ENCODE measurements around the gene SOD3. TPM values are rescaled to one million over a fixed set of nuclear protein-coding genes. Genes with fewer than 3 reads are reported as not detected.

SOD3 gene
- total and polyA plus RNA-seq, 2 of the 8 experiments (the other 6 are each of a cell fraction or from before 2014, with no cell fraction given), result 4.9 TPM

DNA sequence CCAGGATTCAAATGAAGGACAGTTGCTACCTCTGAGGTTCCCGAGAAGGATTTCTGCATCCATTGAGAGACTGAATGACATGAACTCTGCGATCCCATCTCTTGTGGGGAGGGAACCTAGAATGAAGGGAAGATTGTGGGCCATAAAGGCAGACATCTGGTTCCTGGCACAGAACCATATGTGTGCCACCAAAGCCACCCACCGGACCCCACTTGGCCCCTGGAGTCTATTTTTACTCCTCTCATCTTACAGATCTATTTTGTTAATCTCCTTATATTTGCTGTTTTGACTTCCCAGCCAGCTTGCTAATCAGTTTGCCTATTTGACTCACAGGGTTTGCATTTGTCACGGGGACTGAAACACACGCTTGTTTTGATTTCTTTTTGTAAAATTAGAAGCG, 7.3 kb downstream of the SOD3 start:
- FAIRE-seq (no peak), DNase-seq (ENCODE audit: low read depth in 1 of 2, low spot score in 2 of 2) (peak in 1 of 2 experiments; percentile 16)
- Histone ChIP-seq H3K4me2 (ENCODE audit: insufficient read depth in 1 of 2, low read depth in 2 of 2, low read length in 2 of 2) (no peak overlapping the region), H3K23ac (ENCODE audit: insufficient read length) (no peak overlapping the region), H3K36me3 (ENCODE audit: control insufficient read depth in 2 of 4, insufficient read depth in 4 of 4, low read length in 3 of 4) (peaks cover 0 to 6% (median 0%) of the 10 kb centered on the region in 4 experiments; a peak in 2 of 8 replicates), H2AFZ (ENCODE audit: low read length) (no peak overlapping the region), H3K18ac (ENCODE audit: extremely low read depth, low read length) (no peak overlapping the region), H4K91ac (replicated peaks; ENCODE audit: insufficient read length, low read length) (no peak overlapping the region), H3K23me2 (ENCODE audit: low read depth, low read length) (peaks cover 9% of the 10 kb centered on the region; the same call in 1 of the 2 replicates), H3K4me3 (ENCODE audit: extremely low read depth in 1 of 4, insufficient read depth in 2 of 4, low read depth in 3 of 4, low read length in 4 of 4) (no peak overlapping the region), H3K27me3 (replicated peaks in 1 of 4; ENCODE audit: control insufficient read depth in 3 of 4, extremely low read depth in 1 of 4, insufficient read depth in 3 of 4, low read length in 3 of 4) (peaks cover 13 to 36% (median 28%) of the 10 kb centered on the region in 4 experiments), H3K79me1 (ENCODE audit: low read depth, low read length) (no peaks in the 10 kb centered on the region), H2BK20ac (ENCODE audit: low read length) (no peak overlapping the region), H2AK5ac (ENCODE audit: low read depth, low read length) (no peak overlapping the region), H3K4ac (replicated peaks; ENCODE audit: insufficient read length, low read depth, low read length) (no peak overlapping the region), H3K9me3 (ENCODE audit: insufficient read depth in 2 of 2, low read depth in 1 of 2, low read length in 1 of 2) (peaks cover 0 to 6% of the 10 kb centered on the region in 2 experiments; a peak in 1 of 4 replicates), H3K56ac (replicated peaks; ENCODE audit: insufficient read length, low read depth, low read length) (no peak overlapping the region), H4K8ac (ENCODE audit: extremely low read depth, insufficient read depth, low read length) (no peak overlapping the region), H4K5ac (ENCODE audit: insufficient read length, low read depth, low read length) (no peak overlapping the region), H3K4me1 (replicated peaks in 1 of 4; ENCODE audit: control insufficient read depth in 3 of 4, insufficient read depth in 4 of 4, low read length in 3 of 4) (peaks cover 0 to 19% (median 11%) of the 10 kb centered on the region in 4 experiments), H2BK12ac (ENCODE audit: low read depth, low read length) (no peak overlapping the region), H4K20me1 (replicated peaks in 1 of 2; ENCODE audit: control insufficient read depth in 1 of 2, insufficient read depth in 2 of 2, low read length in 2 of 2) (peaks cover 0 to 2% of the 10 kb centered on the region in 2 experiments), H2BK120ac (replicated peaks; ENCODE audit: low read depth, low read length) (no peak overlapping the region), H2BK15ac (ENCODE audit: low read length) (no peak overlapping the region), H2BK5ac (ENCODE audit: low read depth, low read length) (no peak overlapping the region), H3K9ac (replicated peaks in 1 of 4; ENCODE audit: extremely low read depth in 1 of 4, low read depth in 3 of 4, low read length in 3 of 4) (no peak overlapping the region), H3K14ac (ENCODE audit: insufficient read length) (no peak overlapping the region), H3K79me2 (ENCODE audit: control insufficient read depth in 1 of 2, insufficient read depth in 2 of 2, low read length in 2 of 2) (no peaks in the 10 kb centered on the region), H3K27ac (ENCODE audit: low read depth, low read length) (no peak overlapping the region)
- TF ChIP-seq TAF7 (optimal IDR thresholded peaks at IDR 0.05; ENCODE audit: borderline replicate concordance, low read depth, low read length) (no peak), EP300 (IDR thresholded peaks at IDR 0.05; ENCODE audit: borderline replicate concordance in 1 of 2, low read depth in 2 of 2, low read length in 2 of 2) (no peak), PHF8 (conservative IDR thresholded peaks at IDR 0.05; ENCODE audit: low read depth, low read length) (no peak), TAF1 (IDR thresholded peaks at IDR 0.05; ENCODE audit: low read depth, low read length) (no peak), SP4 (IDR thresholded peaks at IDR 0.05; ENCODE audit: low read length) (no peak)
- CTCF ChIA-PET (ENCODE audit: partially characterized antibody), result interaction anchor here (1.2 kb wide), 2 partner anchors 67 to 243 kb away, joined by 3 to 4 read pairs; no protein-coding TSS in a partner anchor
- WGBS, 2 experiments (ENCODE audit: extremely low coverage in 1 of 2, insufficient coverage in 1 of 2, insufficient read length in 1 of 2, insufficient replicate concordance in 2 of 2, low coverage in 1 of 2, low lambda C conversion rate in 2 of 2, missing lambda C conversion rate in 1 of 2), result 84% methylated on average over 6 of the region's 6 CpGs; no CpG with 5 or more reads in 1 of the 2 experiments
- POLR2A ChIA-PET (ENCODE audit: partially characterized antibody), result no interaction called here
